GM06990 (cell line): Measurements from ENCODE around the gene TCF20.

ENCODE experiments used
- DNase-seq: peaks from one replicate; pipeline ENCODE4 v3.0.0-alpha.2; 2011; ENCODE audit not compliant: insufficient read length; ENCODE audit errors: extremely low read depth
- H3K27me3 ChIP-seq: replicated peaks from 2 replicates; pipeline ENCODE4 v1.6.0; 2011; ENCODE audit warnings: low read length; ENCODE audit not compliant: control insufficient read depth, insufficient read depth
- H3K36me3 ChIP-seq: 2 replicates; pipeline ENCODE4 v1.5.1; 2011; ENCODE audit warnings: low read length; ENCODE audit not compliant: control insufficient read depth, insufficient read depth
- H3K4me3 ChIP-seq: replicated peaks from 2 replicates; pipeline ENCODE4 v1.5.1; 2011; ENCODE audit warnings: low read depth, mild to moderate bottlenecking, control low read depth, low read length
- CTCF ChIP-seq: IDR thresholded peaks from 2 replicates; pipeline ENCODE4 v1.5.1; 2011; ENCODE audit warnings: low read length, control low read depth, mild to moderate bottlenecking, inconsistent platforms; ENCODE audit not compliant: insufficient read depth, poor library complexity, severe bottlenecking

Gene TCF20

DNA sequence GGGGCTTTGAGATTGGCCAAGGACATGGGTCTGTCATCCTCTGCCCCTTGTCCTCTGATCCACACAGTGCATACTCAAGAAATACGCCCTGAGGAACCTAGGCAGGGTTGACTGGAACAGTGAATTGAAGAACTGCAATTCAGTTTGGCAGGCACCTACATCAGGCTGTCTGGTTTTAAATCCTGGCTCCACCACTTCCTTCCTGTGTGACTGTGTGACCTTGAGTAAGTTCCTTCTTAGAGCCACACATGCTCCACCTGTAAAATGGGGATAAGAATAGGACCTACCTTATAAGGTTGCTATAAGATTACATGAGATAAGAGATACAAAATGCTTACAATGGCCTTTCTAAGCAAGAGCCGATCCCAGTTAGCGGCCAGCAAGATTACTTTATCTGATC is 15.8 kb upstream of the TCF20 start:
- DNase-seq: no peak
- no peak for TF ChIP-seq CTCF
- no peak overlapping the region for H3K4me3 ChIP-seq
- H3K27me3 ChIP-seq: 0 out of 2 replicates have a peak, but pooled peaks cover 1% of the 10 kb centered on the region
- no peaks in the 10 kb centered on the region for H3K36me3 ChIP-seq

DNA sequence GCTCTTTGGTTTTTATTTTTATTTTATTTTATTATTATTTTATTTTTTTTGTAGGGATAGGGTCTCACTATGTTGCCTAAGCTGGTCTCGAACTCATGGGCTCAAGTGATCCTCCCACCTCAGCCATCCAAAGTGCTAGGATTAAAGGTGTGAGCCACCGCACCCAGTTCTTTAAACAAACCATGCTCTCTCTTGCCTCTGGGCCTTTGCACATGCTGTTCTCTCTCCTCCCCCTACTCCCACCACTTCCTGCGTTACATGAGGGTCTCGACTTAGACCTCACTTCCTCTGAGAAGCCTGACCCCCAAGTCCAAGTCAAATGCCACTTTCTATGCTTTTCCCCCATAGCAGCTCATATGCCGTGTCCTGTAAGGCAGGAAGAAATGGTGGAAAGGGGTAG is 15.2 kb upstream of the TCF20 start:
- no peak for DNase-seq
- Histone ChIP-seq H3K27me3 (0 out of 2 replicates have a peak, but pooled peaks cover 1% of the 10 kb centered on the region), H3K4me3 (no peak overlapping the region), H3K36me3 (no peaks in the 10 kb centered on the region)
- no peak for TF ChIP-seq CTCF

DNA sequence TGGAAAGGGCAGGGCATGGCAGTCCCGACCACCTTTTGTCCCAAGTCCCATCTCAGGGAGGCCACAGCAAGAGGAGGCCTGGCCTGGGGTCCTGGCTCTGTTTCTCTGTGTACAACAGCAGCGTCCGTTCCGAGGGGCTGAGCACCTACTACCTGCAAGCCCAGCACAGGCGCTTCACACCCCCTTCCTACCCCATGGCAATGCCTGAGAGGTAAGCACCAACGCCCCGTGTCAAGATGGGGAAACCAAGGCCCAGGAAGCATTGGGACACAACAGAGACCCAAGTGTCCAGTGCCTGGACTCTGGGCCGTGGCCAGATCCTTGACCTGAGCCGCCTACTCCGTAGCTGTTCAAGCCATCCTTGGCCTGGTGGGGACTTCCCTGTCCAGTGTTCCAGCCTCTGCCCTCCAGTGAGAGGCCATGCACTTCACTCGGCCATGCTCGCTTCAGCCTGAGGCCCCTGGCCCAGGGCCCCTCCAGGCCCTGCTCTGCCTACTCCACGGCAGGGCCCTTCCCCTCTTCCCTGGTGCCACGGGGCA is 14.3 kb upstream of the TCF20 start:
- no peak overlapping the region for H3K4me3 ChIP-seq
- DNase-seq: no peak
- TF ChIP-seq CTCF: no peak
- no peaks in the 10 kb centered on the region for H3K36me3 ChIP-seq
- 0 out of 2 replicates have a peak, but pooled peaks cover 1% of the 10 kb centered on the region for H3K27me3 ChIP-seq

- DNase-seq: no peak
- Histone ChIP-seq H3K27me3 (0 out of 2 replicates have a peak, but pooled peaks cover 1% of the 10 kb centered on the region), H3K4me3 (no peak overlapping the region), H3K36me3 (no peaks in the 10 kb centered on the region)
- no peak for TF ChIP-seq CTCF
These were observed 13.7 kb upstream of the TCF20 start for GRCh38 chr22:42284202-42284591.

DNA sequence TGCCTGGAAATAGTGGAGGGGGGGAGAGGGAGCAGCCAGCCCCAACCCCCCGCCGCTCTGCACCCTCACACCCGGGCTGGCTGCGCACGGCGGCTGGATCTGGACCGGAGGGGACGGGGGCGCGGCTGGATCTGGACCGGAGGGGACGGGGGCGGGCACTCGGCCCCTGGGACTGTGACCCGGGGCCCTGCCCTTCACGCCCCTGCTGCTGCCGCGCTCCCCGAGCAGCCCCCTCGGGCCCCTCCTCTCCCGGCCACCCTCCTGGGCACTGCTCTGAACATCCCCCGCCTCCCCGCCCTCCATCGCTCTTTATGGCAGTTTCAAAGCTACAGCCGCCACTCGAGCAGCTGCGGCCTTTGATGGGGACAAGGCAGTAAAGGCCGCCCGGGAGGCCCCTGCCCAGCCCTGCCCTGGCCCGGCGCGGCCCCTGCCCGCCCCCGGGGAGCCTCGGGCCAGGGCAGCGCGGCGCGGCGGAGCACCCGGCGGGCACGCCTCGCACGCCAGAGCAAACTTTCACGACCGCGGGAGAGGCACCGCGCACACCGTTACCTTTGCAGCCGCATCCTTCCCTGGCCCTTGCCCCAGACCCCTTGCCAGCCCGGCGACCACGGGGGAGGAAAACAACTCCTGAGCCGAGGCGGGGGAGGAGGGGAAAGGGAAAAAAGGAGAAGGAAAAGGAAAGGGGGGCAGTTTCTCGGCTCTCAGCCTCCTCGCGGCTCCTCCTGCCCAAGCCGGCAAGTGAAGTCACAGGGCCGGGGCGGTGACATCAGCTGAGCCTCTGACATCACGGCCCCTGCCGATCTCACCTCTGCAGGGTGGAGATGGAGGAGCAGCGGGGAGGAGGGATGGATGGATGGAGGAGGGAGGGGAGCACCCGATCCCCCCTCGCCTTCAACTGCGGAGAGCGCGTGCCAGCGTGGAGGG is 13.1 kb upstream of the TCF20 start:
- H3K27me3 ChIP-seq: 0 out of 2 replicates have a peak, but pooled peaks cover 1% of the 10 kb centered on the region
- no peak for DNase-seq
- peak overlapping the region; percentile 5 for H3K4me3 ChIP-seq
- H3K36me3 ChIP-seq: no peaks in the 10 kb centered on the region
- no peak for TF ChIP-seq CTCF
